GM18507 (cell line): ENCODE results near the gene ARID1B.

Experiments used
- DNase-seq: peaks from one replicate; pipeline ENCODE4 v3.0.0; 2011; ENCODE audit warnings: low read depth; ENCODE audit not compliant: insufficient read length; ENCODE audit errors: extremely low spot score
- FAIRE-seq: peaks from 2 replicates; lab custom pipeline; 2011; peaks lifted over from hg19 to GRCh38; lab: Jason Lieb, UNC

The ARID1B gene

GRCh38 chr6:157194643-157195042 lies 417.5 kb downstream of the ARID1B start:
- FAIRE-seq, result no peak
- DNase-seq, result no peak

- DNase-seq (no peak), FAIRE-seq (no peak)
Measured at GRCh38 chr6:157196391-157196790, 419.2 kb downstream of the ARID1B start.

GRCh38 chr6:157198425-157199279 lies 421.5 kb downstream of the ARID1B start:
- FAIRE-seq (no peak), DNase-seq (no peak)

GRCh38 chr6:157200117-157200516 lies 422.9 kb downstream of the ARID1B start:
- FAIRE-seq (no peak), DNase-seq (no peak)

GRCh38 chr6:157200611-157201010 lies 423.4 kb downstream of the ARID1B start:
- DNase-seq, result no peak
- no peak for FAIRE-seq

- no peak for FAIRE-seq
- no peak for DNase-seq
Measured at GRCh38 chr6:157201083-157201482, 423.9 kb downstream of the ARID1B start.

GRCh38 chr6:157203312-157203744 lies 426.1 kb downstream of the ARID1B start:
- FAIRE-seq (peak; percentile 96), DNase-seq (peak; percentile 62)

- no peak for DNase-seq
- FAIRE-seq, result no peak
Measured at GRCh38 chr6:157203764-157204163, 426.6 kb downstream of the ARID1B start.

- FAIRE-seq (no peak), DNase-seq (no peak)
Measured at GRCh38 chr6:157205473-157206358, 428.5 kb downstream of the ARID1B start.

GRCh38 chr6:157206359-157206815 lies 429.2 kb downstream of the ARID1B start:
- FAIRE-seq (no peak), DNase-seq (no peak)

- FAIRE-seq, result no peak
- DNase-seq, result no peak
Measured at GRCh38 chr6:157207521-157208076, 430.4 kb downstream of the ARID1B start.

- DNase-seq, result no peak
- no peak for FAIRE-seq
Measured at GRCh38 chr6:157209865-157210530, 432.8 kb downstream of the ARID1B start.

GRCh38 chr6:157210954-157211353 lies 433.8 kb downstream of the ARID1B start:
- FAIRE-seq (no peak), DNase-seq (no peak)

- no peak for FAIRE-seq
Measured at GRCh38 chr6:157211603-157212455, 434.7 kb downstream of the ARID1B start.

GRCh38 chr6:157213426-157213825 lies 436.2 kb downstream of the ARID1B start:
- FAIRE-seq, result no peak
- DNase-seq, result no peak

More at GRCh38 chr6:157211603-157212455, 434.7 kb downstream of the ARID1B start:
- DNase-seq, result no peak

- FAIRE-seq, result no peak
- no peak for DNase-seq
Measured at GRCh38 chr6:157213907-157214565, 436.9 kb downstream of the ARID1B start.

- FAIRE-seq (no peak), DNase-seq (no peak)
Measured at GRCh38 chr6:157215717-157216116, 438.5 kb downstream of the ARID1B start.

GRCh38 chr6:157216570-157216969 lies 439.4 kb downstream of the ARID1B start:
- FAIRE-seq (no peak), DNase-seq (no peak)
